ENCODE data around the gene WDR46.

DNA sequence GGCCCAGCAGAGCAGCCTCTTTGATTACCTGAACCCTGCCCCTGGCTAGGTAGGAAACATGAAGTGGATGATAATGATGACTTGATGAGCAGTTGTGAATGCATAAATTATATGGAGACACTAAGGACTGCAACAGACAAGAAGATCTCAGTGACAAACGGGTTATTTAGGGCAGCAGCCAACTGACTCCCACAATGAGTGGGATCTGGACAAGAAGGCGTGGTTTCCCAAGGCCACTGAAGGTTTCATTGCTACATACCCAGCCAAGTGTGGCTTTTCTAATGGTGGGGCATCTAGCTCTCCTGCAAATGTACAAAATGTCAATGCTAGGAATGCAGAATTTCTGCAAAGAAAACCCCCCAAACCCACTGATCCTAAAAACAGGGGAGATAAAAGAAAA is 51.3 kb downstream of the WDR46 start:
- TF ChIP-seq POLR2A (IDR thresholded peaks at IDR 0.05) (no peak), POLR2AphosphoS5 (IDR thresholded peaks at IDR 0.05) (no peak)
- TF ChIP-seq, protein P1, sequence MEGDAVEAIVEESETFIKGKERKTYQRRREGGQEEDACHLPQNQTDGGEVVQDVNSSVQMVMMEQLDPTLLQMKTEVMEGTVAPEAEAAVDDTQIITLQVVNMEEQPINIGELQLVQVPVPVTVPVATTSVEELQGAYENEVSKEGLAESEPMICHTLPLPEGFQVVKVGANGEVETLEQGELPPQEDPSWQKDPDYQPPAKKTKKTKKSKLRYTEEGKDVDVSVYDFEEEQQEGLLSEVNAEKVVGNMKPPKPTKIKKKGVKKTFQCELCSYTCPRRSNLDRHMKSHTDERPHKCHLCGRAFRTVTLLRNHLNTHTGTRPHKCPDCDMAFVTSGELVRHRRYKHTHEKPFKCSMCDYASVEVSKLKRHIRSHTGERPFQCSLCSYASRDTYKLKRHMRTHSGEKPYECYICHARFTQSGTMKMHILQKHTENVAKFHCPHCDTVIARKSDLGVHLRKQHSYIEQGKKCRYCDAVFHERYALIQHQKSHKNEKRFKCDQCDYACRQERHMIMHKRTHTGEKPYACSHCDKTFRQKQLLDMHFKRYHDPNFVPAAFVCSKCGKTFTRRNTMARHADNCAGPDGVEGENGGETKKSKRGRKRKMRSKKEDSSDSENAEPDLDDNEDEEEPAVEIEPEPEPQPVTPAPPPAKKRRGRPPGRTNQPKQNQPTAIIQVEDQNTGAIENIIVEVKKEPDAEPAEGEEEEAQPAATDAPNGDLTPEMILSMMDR (IDR thresholded peaks at IDR 0.05) = no peak

Measured in breast epithelium (tissue), 3 donors.